Stimulated activated naive CD4-positive, alpha-beta T cell (primary cell): ENCODE data around the gene LMAN2L.

Source experiments
- DNase-seq, 6 experiments: peaks; one replicate each; lab custom pipeline; 2025; lab: John Stamatoyannopoulos, UW

LMAN2L gene

GRCh38 chr2:96703021-96703751 lies 36.7 kb downstream of the LMAN2L start:
- no peak for DNase-seq

GRCh38 chr2:96702098-96702785 lies 37.6 kb downstream of the LMAN2L start:
- no peak for DNase-seq

- DNase-seq, result no peak
These were observed 38.2 kb downstream of the LMAN2L start for GRCh38 chr2:96701636-96702035.

DNA sequence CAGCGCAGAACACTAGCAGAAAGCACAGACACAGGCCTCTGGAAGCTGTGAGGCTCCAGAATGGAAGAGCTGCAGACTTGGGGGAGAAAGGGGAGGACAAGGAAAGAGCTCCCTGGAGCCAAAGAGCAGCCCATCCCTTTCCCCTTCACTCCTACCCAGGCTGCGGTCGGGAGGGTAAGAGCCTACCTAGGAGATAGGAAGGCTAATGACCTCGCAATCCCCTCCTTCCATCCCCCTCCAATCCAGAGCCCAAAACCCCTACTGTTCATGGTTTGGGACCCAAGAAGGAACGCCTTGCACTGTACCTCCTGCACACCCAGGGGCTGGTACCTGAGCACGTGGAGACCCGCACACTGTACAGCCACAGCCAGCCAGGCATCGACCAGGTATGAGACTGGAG lies 39.8 kb downstream of the LMAN2L start:
- DNase-seq, result no peak

DNA sequence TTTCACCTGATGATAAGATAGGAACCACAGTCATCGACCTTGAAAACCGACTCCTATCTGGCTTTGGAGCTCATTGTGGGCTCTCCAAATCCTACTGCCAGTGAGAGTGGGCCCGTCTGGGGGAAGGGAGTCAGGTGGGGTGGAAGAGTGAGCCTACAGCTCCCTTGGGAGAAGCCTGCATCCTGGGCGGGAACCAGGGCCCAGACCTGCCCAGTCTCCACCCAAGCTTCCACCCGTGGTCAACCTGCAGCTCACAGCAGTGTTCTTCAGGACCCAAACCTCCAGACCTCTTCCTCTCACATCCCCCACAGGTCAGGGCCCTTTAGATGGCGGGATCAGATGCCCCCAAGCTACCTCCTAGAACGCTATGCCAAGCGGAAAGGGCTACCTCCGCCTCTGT lies 40.2 kb downstream of the LMAN2L start:
- no peak for DNase-seq

- no peak for DNase-seq
These were observed 40.8 kb downstream of the LMAN2L start for GRCh38 chr2:96699021-96699420.

- no peak for DNase-seq
These were observed 41.5 kb downstream of the LMAN2L start for GRCh38 chr2:96698221-96698861.

- DNase-seq, result no peak
These were observed 42.4 kb downstream of the LMAN2L start for GRCh38 chr2:96697476-96697875.

DNA sequence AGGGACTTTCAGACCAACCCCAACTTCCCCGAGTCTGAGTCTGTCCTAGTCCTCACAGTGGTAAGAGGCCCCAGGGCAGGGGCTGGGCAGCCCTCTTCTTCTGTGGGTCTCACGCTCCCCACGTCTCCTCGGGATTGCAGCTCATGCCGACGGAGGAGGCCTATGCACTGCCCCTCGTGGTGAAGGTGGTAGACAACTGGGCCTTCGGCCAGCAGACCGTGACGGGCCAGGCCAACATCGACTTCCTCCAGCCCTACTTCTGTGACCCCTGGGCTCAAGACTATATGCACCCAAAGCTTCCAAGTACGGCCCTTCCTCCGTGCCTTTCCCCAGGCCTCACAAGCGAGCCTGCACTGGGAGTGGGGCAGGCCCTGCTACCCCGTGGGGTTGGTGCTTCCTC lies 44.3 kb downstream of the LMAN2L start:
- no peak for DNase-seq

DNA sequence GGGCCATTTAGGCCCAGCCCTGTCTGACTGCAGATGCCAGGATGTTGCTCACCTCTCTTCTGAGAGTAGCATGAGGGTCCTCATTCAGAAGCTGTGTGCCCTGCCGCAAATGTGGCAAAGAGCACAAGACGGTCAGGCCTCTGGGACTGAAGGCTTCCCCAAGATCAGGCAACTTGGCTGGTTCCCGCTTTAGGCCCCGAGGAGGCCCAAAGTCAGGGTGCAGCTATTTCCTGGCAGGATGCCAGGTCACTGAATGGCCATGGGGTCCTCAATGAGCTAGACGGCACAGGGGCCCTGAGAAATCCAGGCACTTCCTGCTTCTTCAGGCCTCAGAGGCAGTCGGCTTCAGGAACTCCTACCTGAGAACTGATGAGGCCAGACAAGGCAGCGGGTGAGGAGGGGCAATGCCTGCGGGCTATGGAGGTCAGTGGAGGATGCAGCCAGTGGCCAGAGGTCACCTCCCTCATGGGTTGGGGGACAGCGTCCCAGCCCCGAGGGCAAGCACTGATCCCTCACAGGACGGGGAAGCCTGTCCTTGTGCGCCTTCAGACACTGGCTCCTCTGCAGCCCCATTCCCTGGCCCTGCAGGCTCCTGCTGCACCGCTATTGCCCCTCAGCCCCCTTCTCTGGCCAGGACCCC lies 44.9 kb downstream of the LMAN2L start:
- no peak for DNase-seq

DNA sequence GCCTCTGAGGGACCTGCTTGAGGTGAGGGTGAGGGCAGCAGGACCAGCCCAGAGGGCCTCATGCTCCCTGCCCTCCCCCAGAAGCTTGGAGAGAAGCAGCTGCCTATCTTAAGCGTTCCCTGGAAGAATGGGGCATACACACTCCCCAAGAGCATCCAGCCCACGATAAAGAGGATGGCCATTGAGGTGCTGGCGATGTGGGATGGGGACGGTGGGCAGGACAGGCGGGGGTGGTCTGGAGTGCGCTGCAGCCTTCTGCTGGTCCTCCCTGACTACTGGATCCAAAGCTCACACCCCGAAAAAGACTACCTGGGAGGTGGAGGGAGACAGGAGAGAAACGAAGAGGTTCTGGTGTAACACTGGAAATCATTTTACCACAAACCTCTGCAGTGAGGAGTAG lies 45.6 kb downstream of the LMAN2L start:
- DNase-seq, result no peak

GRCh38 chr2:96693286-96694200 lies 46.3 kb downstream of the LMAN2L start:
- no peak for DNase-seq

- DNase-seq, result no peak
These were observed 47.5 kb downstream of the LMAN2L start for GRCh38 chr2:96692094-96692971.

DNA sequence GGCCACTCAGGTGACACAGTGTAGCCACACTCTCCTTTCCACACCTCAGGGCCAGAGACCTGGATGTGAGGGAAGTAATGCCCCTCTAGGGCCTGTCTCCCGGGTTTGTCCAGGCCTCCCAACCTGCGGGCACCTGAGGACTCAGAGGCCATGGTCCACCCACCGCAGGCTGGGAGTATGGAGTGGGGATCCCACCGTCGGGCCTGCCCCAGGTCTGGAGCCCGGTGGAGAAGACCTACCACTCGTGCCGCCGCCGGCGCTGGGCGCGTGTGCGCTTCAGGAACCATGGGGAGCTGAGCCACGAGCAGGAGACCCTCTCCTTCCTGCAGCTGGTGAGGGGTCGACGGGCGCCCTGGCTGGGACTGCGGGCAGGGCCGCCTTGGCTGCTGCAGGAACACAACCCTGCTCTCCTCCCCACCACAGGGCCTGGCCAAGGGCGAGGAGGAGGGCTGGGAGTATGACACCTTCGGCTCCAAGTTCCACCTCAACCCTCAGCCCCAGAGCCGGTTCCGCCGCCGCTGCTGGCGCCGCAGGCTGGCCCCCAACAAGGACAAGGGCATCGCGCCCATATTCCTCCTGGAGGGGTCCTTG lies 48.7 kb downstream of the LMAN2L start:
- DNase-seq, result no peak

DNA sequence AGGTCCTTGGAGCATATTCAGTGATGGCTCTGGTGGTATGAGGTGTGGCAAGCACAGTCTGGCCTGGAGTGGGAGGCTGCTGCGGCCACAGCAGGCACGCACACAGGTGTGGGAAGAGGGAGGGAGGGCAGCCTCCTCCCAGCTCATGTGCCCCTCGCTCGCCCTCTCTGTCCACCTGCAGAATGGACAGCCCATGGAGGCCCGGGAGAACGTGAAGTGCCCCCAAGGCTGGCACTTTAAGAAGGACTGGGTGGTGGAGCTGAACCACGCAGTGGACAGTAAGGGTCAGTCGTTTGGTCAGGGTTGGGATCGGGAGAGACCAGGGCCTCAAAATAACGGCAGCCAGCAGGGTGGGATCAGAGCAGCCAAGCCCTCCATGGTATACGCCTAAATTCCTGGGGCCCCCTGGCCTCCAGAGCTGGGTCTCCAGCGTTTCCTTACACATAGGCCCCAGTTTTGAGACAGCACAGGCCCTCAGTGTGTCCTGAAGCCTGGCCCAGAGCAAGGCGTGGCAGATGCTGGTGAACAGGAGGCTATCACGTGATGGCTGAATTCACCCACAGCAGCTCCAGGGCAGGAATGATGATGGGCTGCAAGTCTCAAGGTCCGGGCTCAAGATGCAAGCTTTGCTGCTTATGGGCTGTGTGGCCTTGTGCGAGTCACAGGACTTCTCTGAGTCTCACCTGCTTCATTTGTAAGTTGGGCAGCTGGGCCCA lies 49.4 kb downstream of the LMAN2L start:
- DNase-seq, result no peak

GRCh38 chr2:96689431-96689991 lies 50.4 kb downstream of the LMAN2L start:
- no peak for DNase-seq

DNA sequence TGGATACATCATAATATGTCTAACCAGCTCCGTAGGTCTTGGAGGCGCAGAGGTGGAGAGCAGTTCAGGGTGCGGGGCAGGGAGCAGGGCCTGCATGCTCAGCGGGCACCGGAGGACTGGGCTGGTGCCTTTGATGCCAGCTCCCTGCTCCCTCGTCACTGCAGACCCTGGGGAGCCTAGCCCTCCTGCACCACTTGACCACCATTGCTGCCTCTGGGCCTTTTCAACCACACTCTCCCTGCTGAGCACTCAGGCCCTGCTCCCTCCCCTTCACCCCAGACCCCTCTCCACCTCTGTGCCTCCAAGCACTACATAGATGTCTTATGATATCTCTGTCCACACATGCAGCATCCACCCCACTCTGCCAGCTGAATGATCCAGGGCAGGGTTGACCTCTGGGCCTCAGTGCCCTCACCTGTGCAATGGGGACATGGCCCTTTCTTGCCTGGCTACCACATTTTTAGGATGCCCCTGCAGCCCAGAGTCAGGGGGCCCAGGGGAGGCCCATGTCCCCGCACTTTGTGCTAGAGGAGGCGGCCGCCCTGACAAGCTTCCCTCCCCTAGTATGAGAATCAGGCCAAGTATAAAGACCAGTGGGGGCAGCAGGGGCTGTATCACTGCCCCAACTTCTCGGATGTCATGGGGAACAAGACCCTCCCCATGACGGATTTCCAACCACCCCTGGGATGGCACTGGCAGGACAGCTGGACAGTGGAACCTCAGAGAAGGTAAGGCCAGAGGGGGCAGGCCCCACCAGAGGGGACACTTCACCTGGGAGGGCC lies 51.0 kb downstream of the LMAN2L start:
- DNase-seq, result no peak
